Endothelial cell of umbilical vein (primary cell): ENCODE data around the gene TMEM18. TPM values are rescaled to one million over a fixed set of nuclear protein-coding genes. Genes with fewer than 3 reads are reported as not detected.
A peak's percentile ranks its signal among the peaks of the same experiment; 100 is the strongest.

Experiments
- BruUV-seq: library from RNA; stranded (reverse); fragments of 400-500 nt; replicated peaks from 2 replicates; lab custom pipeline; 2021; lab: Mats Ljungman, UMichigan
- CTCF ChIA-PET: fragments of 300-600, 350-600 bp; sonication (Branson Sonifier 250); formaldehyde crosslinking; loops from one replicate; lab custom pipeline; 2021; ENCODE audit warnings: antibody characterized with exemption, inconsistent platforms; lab: Charles Lee
- POLR2A ChIA-PET: fragments of 300-600, 350-600 bp; sonication (Branson Sonifier 250); formaldehyde crosslinking; loops from one replicate; lab custom pipeline; 2021; ENCODE audit warnings: antibody characterized with exemption, inconsistent platforms; lab: Charles Lee
- DNase-seq: peaks from one replicate; pipeline ENCODE4 v3.0.0-alpha.2; 2011; ENCODE audit warnings: low read depth, low spot score
- FAIRE-seq: peaks from 2 replicates; lab custom pipeline; 2011; peaks lifted over from hg19 to GRCh38; lab: Jason Lieb, UNC
- H2AFZ ChIP-seq: 2 replicates; pipeline ENCODE4 v1.6.0; 2012; ENCODE audit warnings: low read depth, low read length, control low read depth, inconsistent platforms
- H3K27ac ChIP-seq: 2 replicates; pipeline ENCODE4 v1.5.1; 2011; ENCODE audit warnings: low read depth, mild to moderate bottlenecking, control low read depth, low read length, moderate library complexity; ENCODE audit not compliant: insufficient read depth
- H3K27me3 ChIP-seq, 2 experiments: 2 replicates each; pipeline versions ENCODE4 v1.6.0 to v1.6.1; 2011; ENCODE audit warnings: low read length in 2 of 2, mixed read lengths in 1 of 2; ENCODE audit not compliant: control insufficient read depth in 2 of 2, insufficient read depth in 2 of 2
- H3K36me3 ChIP-seq, 2 experiments: 2 replicates in 1 of 2; 3 replicates in 1 of 2; pipeline ENCODE4 v1.5.1; 2011; ENCODE audit warnings: low read length in 2 of 2, mild to moderate bottlenecking in 1 of 2, moderate library complexity in 1 of 2; ENCODE audit not compliant: control insufficient read depth in 2 of 2, insufficient read depth in 2 of 2; ENCODE audit errors: extremely low read depth in 1 of 2
- H3K4me1 ChIP-seq: 3 replicates; pipeline ENCODE4 v1.5.1; 2011; ENCODE audit warnings: mild to moderate bottlenecking, low read length; ENCODE audit not compliant: control insufficient read depth, insufficient read depth; ENCODE audit errors: extremely low read depth
- H3K4me2 ChIP-seq: 2 replicates; pipeline ENCODE4 v1.6.1; 2011; ENCODE audit warnings: low read length, control low read depth, mixed read lengths; ENCODE audit not compliant: insufficient read depth
- H3K4me3 ChIP-seq, 3 experiments: fragments of 200-600 bp in 1 of 3; sonication (generic), shearing (Covaris generic) in 1 of 3; replicated peaks in 1 of 3; 2 replicates each; pipeline ENCODE4 v1.5.1; 2011 to 2016; ENCODE audit warnings: control low read depth in 3 of 3, low read length in 3 of 3, mild to moderate bottlenecking in 2 of 3, inconsistent platforms in 1 of 3, low read depth in 1 of 3, moderate library complexity in 1 of 3; ENCODE audit not compliant: insufficient read depth in 1 of 3
- H3K79me2 ChIP-seq: 2 replicates; pipeline ENCODE4 v1.6.0; 2012; ENCODE audit warnings: low read length, inconsistent platforms; ENCODE audit not compliant: control insufficient read depth, insufficient read depth
- H3K9ac ChIP-seq: replicated peaks from 2 replicates; pipeline ENCODE3; 2011; ENCODE audit warnings: low read length, control low read depth; ENCODE audit not compliant: insufficient read depth; ENCODE audit errors: extremely low read depth
- H3K9me1 ChIP-seq: replicated peaks from 3 replicates; pipeline ENCODE4 v1.6.0; 2011; ENCODE audit warnings: mild to moderate bottlenecking, low read length; ENCODE audit not compliant: control insufficient read depth, insufficient read depth; ENCODE audit errors: extremely low read depth
- H3K9me3 ChIP-seq: replicated peaks from 2 replicates; pipeline ENCODE4 v1.5.1; 2012; ENCODE audit warnings: low read length, inconsistent platforms; ENCODE audit not compliant: control insufficient read depth, insufficient read depth
- H4K20me1 ChIP-seq: replicated peaks from 2 replicates; pipeline ENCODE3; 2011; ENCODE audit warnings: mild to moderate bottlenecking, low read length; ENCODE audit not compliant: control insufficient read depth, insufficient read depth; ENCODE audit errors: extremely low read depth
- CTCF ChIP-seq, 2 donors: IDR thresholded peaks; 1 replicate in 1 of 2; 2 replicates in 1 of 2; pipeline ENCODE4 v1.5.1; 2011; ENCODE audit warnings: low read length in 2 of 2, mild to moderate bottlenecking in 2 of 2, moderate library complexity in 2 of 2, control low read depth in 1 of 2, inconsistent platforms in 1 of 2, low read depth in 1 of 2; ENCODE audit not compliant: insufficient read depth in 1 of 2; ENCODE audit errors: extremely low read depth in 1 of 2
- FOS ChIP-seq: IDR thresholded peaks from 2 replicates; pipeline ENCODE4 v1.6.1; 2011; ENCODE audit warnings: mild to moderate bottlenecking, low read length, moderate library complexity, borderline replicate concordance; ENCODE audit not compliant: insufficient read depth
- POLR2A ChIP-seq: IDR thresholded peaks from 2 replicates; pipeline ENCODE4 v1.6.1; 2012; ENCODE audit warnings: low read depth, mild to moderate bottlenecking, control low read depth, low read length
- POLR2AphosphoS5 ChIP-seq: IDR thresholded peaks from 2 replicates; pipeline ENCODE4 v1.6.1; 2012; ENCODE audit warnings: low read depth, mild to moderate bottlenecking, control low read depth, low read length, moderate library complexity; ENCODE audit not compliant: insufficient read depth
- dilution Hi-C: fragments of 300-500 bp; cut with MboI; formaldehyde crosslinking; loops from one replicate; pipeline ENCODE4 v1.15.0; 2019; ENCODE audit warnings: low sequenced_read_pairs; ENCODE audit not compliant: extremely low pct_ligation_motif_present
- intact Hi-C: fragments of 100-400 bp; cut with micrococcal nuclease; formaldehyde crosslinking; loops from one replicate; pipeline ENCODE4 v1.10.0; 2022
- polyA plus RNA-seq, 4 experiments: library from polyadenylated mRNA; depleted of rRNA in 3 of 4; stranded (reverse) in 3 of 4; unstranded in 1 of 4; fragments of >200 nt; gene quantifications; 2 replicates each; pipeline versions ENCODE4 v1.2.1 to v1.2.3, GENCODE V29; 2011 to 2012; ENCODE audit warnings: missing spikeins in 1 of 4
- total RNA-seq: library from RNA; stranded (reverse); gene quantifications from 2 replicates; pipeline ENCODE4 v1.2.3, GENCODE V29; 2021

TMEM18 gene
- total and polyA plus RNA-seq, 2 donors (not counting 3 experiments of a cell fraction or from before 2014, with no cell fraction given) = 19.1 to 23.1 TPM

GRCh38 chr2:714005-714741, 37.0 kb upstream of the TMEM18 start:
- H3K9ac ChIP-seq = no peak overlapping the region
- CTCF ChIA-PET = interaction anchor here (1.5 to 2.9 kb wide), 2 partner anchors 1055 to 1103 kb away, joined by 4 to 16 read pairs; no protein-coding TSS in a partner anchor
- H3K79me2 ChIP-seq = no peaks in the 10 kb centered on the region
- H3K36me3 ChIP-seq = no peaks in the 10 kb centered on the region
- dilution Hi-C loops = no loop called here
- no peaks in the 10 kb centered on the region for H3K4me1 ChIP-seq
- H3K4me3 ChIP-seq = no peak overlapping the region
- H2AFZ ChIP-seq = no peak overlapping the region
- H3K27me3 ChIP-seq = no peaks in the 10 kb centered on the region
- no peaks in the 10 kb centered on the region for H4K20me1 ChIP-seq
- no peak overlapping the region for H3K4me2 ChIP-seq
- POLR2A ChIA-PET = no interaction called here
- H3K27ac ChIP-seq = no peak overlapping the region
- DNase-seq = peak; percentile 8
- intact Hi-C loops = no loop called here
- no TSS peak for BruUV-seq
- no peaks in the 10 kb centered on the region for H3K9me1 ChIP-seq
- H3K9me3 ChIP-seq = no peaks in the 10 kb centered on the region
- TF ChIP-seq CTCF (IDR thresholded peaks at IDR 0.05; ENCODE audit: extremely low read depth in 1 of 2, insufficient read depth in 1 of 2, low read depth in 1 of 2, low read length in 2 of 2) (peak; percentile 37 to 52), POLR2A (no peak)
- no peak for FAIRE-seq

DNA sequence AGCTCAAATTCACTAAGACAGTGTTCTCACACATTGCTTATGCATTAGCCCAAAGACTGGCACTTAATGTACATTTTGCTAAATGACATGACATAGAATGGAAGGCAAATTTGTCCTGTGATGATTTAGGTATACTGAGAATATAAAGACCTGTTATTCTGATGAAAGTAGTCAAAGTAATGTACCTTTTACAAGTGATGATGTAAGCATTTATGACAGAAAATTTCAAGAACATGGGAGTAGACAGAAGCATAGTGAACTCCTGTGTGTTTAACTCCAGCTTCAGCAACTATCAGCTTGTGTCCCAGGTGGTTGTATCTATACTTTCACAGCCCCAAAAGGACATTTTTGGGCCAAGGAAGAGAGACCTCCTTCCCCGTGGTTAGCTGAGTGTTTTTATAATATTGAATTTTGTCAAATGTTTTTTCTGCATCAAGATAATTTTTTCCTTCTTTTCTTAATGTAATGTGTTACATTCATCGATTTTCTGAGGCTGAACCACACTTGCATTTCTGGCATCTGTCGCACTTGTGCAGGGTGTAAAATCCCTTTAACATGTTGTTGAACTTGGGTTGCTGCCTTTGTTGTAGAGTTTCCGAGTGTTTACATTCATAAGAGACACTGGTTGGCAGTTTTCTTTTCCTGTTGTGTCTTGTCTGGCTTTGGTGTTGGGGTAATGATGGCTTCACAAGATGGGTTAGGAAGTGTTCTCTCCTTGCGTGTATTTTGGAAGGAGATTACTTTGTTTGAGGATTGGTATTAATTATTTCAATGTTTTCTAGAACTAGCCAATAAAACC, 33.9 kb upstream of the TMEM18 start:
- dilution Hi-C loops (no loop called here), intact Hi-C loops (no loop called here)
- Histone ChIP-seq H3K79me2 (no peaks in the 10 kb centered on the region), H3K9me1 (no peaks in the 10 kb centered on the region), H3K9ac (no peak overlapping the region), H2AFZ (no peak overlapping the region), H3K4me3 (no peak overlapping the region), H3K4me1 (no peaks in the 10 kb centered on the region), H3K36me3 (no peaks in the 10 kb centered on the region), H4K20me1 (no peaks in the 10 kb centered on the region), H3K27me3 (no peaks in the 10 kb centered on the region), H3K9me3 (no peaks in the 10 kb centered on the region), H3K27ac (no peak overlapping the region), H3K4me2 (no peak overlapping the region)
- no peak for DNase-seq
- POLR2A ChIA-PET = no interaction called here
- no peak for FAIRE-seq
- BruUV-seq = no TSS peak
- TF ChIP-seq POLR2AphosphoS5 = no peak
- no peak for TF ChIP-seq POLR2A
- TF ChIP-seq FOS = no peak
- TF ChIP-seq CTCF (IDR thresholded peaks at IDR 0.05; ENCODE audit: extremely low read depth in 1 of 2, insufficient read depth in 1 of 2, low read depth in 1 of 2, low read length in 2 of 2) = no peak
- CTCF ChIA-PET = no interaction called here
